RPMI8226 (cell line): Measurements from ENCODE around the gene GATD1.
A peak's percentile ranks its signal among the peaks of the same experiment; 100 is the strongest.

Source experiments
- DNase-seq: peaks from one replicate; pipeline ENCODE4 v3.0.0-alpha.2; 2015

GATD1 gene

DNA sequence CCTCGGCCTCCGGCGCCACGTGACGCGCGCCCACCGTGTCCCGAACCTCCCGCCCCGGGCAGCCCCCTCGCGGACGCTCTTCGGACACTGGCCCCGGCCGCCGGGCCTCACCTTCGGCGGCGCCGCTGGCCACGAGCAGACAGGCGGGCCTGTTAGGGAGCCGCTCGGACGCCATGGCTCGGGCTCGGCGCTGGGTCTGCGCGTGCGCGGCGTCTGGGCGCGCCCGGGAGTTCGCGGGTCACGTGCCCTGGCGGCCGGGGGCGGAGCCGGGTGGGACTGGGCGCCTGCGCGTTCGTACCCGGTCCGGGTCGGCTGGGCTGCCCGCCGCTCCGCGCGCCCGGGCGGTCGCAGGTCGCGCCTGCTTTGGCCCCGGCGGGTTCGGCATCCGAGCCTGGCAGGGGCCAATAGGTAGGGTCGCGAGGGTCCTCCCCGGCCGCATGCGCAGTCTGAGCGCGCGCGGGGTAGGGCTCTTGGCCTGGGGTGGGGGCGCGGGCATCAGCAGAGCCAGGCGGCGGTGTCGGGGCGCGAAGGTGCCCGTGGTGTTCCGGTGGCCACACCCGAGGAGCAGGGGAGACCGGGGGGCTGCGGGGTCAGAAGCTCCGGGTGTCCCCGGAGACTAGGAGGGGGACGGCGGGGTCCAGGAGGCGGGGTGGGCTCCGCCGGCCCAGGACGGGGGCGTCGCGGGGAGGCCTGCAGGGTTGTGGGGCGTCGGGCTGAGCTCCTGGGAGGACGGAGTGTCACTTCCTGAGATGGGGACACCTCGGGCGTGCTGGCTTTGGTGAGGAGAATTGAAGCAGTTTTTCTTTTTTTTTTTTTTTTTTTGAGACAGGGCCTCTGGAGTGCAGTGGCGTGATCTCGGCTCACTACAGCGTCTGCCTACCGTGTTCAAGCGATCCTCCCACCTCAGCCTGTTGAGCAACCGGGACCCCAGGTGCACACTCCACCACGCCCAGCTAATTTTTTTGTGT lies at the start of gene GATD1:
TSS of gene GATD1 (minus strand) at position 200 of the 968 bp plus-strand sequence. CDS start at position 175, 25 bp downstream.
- peak; percentile 92 for DNase-seq

DNA sequence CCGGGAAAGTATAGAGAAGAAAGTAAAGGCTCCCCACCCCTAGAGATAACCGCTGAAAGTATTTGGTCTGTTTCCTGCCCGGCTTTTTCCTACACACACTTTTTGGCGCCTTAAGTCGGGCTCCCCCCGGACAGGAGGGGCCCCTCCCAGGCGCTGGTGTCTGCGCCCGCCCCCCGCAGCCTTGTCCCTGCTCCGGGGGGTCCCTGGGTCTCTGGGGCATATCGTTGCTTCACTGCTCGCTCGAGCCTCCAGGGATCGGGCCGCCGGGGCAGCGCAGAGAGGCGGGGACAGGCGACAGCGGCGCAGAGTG lies 49.5 kb upstream of the GATD1 start:
- DNase-seq, result no peak

DNA sequence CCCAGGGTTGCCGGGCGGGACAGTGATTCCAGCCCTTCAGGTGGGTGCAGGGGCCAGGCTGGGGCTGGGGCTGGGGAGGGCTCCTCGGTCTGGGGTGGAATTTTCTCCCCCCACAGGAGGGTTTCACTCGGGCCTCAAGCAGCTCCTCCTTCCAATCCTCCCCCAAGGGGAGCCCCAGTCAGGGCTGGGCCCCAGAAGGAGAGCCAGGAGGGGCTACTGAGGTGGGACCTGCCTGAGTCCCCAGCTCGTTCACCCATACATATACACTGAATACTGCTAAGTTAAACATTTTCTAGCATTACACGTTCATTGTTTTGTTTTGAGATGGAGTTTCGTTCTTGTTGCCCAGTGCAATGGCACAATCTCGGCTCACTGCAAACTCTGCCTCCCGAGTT lies 48.9 kb upstream of the GATD1 start:
- DNase-seq, result no peak

GRCh38 chr11:825366-826226 lies 48.3 kb upstream of the GATD1 start:
- DNase-seq, result no peak

- no peak for DNase-seq
These were observed 47.7 kb upstream of the GATD1 start for GRCh38 chr11:824942-825341.

DNA sequence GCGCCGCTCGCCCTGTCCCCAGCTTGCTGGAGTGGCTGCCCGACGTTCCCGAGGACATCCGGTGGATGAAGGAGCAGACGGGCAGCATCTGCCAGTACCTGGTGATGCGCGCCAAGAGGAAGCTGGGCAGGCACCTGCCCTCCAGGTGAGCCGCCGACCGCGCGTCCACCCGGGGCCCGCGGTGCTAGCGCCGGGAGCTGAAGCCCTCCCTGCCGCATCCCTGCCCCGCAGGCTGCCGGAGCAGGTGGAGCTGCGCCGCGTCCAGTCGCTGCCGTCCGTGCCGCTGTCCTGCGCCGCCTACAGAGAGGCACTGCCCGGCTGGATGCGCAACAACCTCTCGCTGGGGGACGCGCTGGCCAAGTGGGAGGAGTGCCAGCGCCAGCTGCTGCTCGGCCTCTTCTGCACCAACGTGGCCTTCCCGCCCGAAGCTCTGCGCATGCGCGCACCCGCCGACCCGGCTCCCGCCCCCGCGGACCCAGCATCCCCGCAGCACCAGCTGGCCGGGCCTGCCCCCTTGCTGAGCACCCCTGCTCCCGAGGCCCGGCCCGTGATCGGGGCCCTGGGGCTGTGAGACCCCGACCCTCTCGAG lies 47.1 kb upstream of the GATD1 start:
- DNase-seq, result no peak

DNA sequence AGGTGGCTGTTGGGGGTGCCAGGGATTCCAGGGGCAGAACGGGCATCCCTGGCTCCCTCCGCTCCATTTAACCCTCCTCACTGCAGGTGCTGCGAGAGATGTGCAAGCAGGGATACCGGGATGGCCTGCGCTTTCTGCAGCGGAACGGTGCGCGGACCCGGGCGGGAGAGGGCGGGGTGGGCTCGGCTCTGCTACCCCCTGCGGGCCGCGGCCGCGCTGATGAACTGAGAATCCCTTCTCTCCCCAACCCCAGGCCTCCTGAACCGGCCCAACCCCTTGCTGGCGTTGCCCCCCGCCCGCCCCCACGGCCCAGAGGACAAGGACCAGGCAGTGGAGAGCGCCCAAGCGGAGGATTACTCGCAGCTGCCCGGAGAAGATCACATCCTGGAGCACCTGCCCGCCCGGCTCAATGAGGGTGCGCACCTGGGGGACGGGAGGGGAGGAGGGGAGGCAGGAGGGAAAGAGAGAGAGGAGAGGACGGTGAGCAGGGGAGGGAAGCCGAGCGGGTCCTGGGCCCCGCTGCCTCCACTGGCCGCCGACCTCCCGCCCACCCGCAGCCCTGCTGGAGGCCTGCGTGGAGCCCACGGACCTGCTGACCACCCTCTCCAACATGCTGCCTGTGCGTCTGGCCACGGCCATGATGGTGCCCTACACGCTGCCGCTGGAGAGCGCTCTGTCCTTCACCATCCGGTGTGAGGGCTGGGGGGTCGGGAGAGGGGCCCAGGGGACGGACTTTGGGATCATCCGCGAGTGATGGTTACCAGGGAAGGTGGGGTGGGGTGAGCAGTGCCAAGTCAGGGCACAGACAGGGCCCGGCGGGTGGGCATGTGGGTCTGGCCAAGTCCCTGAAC lies 46.4 kb upstream of the GATD1 start:
- DNase-seq, result no peak

GRCh38 chr11:821512-822371 lies 44.5 kb upstream of the GATD1 start:
- DNase-seq, result no peak

- DNase-seq, result no peak
These were observed 43.6 kb upstream of the GATD1 start for GRCh38 chr11:820655-821511.

- peak; percentile 96 for DNase-seq
These were observed 42.8 kb upstream of the GATD1 start for GRCh38 chr11:819943-820649.

GRCh38 chr11:819129-819931 lies 42.0 kb upstream of the GATD1 start:
- DNase-seq, result peak; percentile 94

- DNase-seq, result no peak
These were observed 41.3 kb upstream of the GATD1 start, which contains the start of gene PNPLA2 for GRCh38 chr11:818396-819128. Gene PNPLA2, plus strand, starts transcription at chr11:818914. Its CDS starts 805 bp downstream, at chr11:819719.

DNA sequence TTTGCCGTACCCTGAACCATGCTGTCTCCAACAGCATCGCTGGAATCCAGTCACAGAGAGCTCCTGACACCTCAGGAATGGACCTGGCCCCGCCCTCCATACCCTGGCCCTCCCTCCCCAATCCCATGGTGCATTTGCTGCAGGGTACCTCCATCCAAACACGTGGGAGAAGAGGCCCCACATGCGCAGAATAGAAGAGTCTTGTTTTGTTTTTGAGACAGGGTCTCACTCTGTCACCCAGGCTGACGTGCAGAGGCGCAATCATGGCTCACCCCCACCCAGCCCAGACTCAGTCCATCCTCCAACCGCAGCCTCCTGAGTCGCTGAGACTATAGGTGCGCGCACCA lies 39.1 kb upstream of the GATD1 start:
- DNase-seq, result no peak

DNA sequence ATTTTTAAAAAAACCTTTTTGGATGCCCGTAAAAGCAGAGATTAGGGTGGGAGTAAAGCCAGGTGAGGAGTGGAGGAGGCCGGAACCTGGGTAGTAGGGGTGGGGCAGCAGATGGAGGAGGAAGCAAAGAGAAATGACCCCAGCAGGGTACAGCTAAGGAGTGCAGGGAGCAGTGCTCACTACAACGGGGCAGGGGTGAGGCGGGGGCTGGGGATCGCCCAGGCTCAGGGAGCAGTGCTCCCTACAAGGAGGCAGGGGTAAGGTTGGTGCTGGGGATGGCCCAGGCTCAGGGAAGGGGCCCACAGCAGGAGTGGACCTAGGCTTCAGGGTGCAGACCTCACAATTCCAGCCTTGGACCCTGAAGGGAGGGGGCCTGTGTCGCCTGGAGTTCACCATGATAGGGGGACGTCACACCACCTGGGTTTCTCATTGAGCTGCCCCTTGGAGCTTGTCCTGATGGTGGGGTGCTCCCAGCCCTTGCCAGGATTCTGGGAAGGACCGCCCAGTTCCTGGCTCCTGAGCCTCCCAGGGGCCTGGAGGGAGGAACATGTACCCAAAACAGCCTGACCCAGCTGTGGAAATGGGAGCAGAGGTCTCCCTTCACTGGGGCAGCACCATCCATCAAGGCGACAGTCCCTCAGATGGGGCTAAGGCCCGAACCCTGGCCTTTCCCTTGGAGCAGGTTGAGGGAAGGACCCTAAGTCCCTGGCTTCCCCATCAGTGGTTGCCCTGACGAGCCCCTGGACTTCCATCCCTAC lies 38.6 kb upstream of the GATD1 start:
- DNase-seq, result no peak

GRCh38 chr11:813456-814096 lies 36.3 kb upstream of the GATD1 start:
- DNase-seq, result no peak

DNA sequence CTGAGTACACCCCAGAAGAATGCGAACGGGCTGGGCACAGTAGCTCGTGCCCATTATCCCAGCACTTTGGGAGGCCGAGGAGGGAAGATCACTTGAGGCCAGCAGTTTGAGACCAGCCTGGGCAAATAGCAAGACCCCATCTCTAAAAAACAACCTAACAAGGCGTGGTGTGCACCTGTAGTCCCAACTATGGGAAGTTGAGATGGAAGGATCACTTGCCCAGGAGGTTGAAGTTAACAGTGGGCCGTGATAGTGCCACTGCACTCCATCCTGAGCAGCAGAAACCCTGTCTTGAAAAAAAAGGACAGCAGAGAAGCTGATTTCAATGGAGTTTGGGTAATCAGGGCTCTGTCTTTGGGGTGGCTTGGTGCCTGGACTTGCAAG lies 35.8 kb upstream of the GATD1 start:
- DNase-seq, result no peak

GRCh38 chr11:812390-812789 lies 35.1 kb upstream of the GATD1 start:
- DNase-seq, result no peak
